D721Med (cell line): ENCODE measurements around the gene SH3RF3.

Source experiments
- DNase-seq: peaks from one replicate; pipeline ENCODE4 v3.0.0; 2011; ENCODE audit warnings: low spot score; ENCODE audit not compliant: insufficient read length
- FAIRE-seq: peaks from 2 replicates; lab custom pipeline; 2011; peaks lifted over from hg19 to GRCh38; lab: Jason Lieb, UNC
- CTCF ChIP-seq: IDR thresholded peaks from 2 replicates; pipeline ENCODE4 v1.5.1; 2012; ENCODE audit warnings: mild to moderate bottlenecking, control low read depth; ENCODE audit not compliant: insufficient read depth; ENCODE audit errors: missing control alignments

The SH3RF3 gene

GRCh38 chr2:109201465-109202327 lies 72.7 kb downstream of the SH3RF3 start:
- TF ChIP-seq CTCF, result no peak
- DNase-seq (no peak), FAIRE-seq (no peak)

- DNase-seq (no peak), FAIRE-seq (no peak)
- TF ChIP-seq CTCF, result no peak
Observed at GRCh38 chr2:109202486-109202885, 73.5 kb downstream of the SH3RF3 start.

GRCh38 chr2:109203246-109204011 lies 74.4 kb downstream of the SH3RF3 start:
- DNase-seq (no peak), FAIRE-seq (no peak)
- TF ChIP-seq CTCF, result no peak

GRCh38 chr2:109204412-109204811 lies 75.4 kb downstream of the SH3RF3 start:
- DNase-seq, result no peak
- TF ChIP-seq CTCF, result no peak
- FAIRE-seq, result no peak

- no peak for DNase-seq
- TF ChIP-seq CTCF, result no peak
- FAIRE-seq, result no peak
Observed at GRCh38 chr2:109205447-109205846, 76.4 kb downstream of the SH3RF3 start.

- DNase-seq, result no peak
- no peak for TF ChIP-seq CTCF
- FAIRE-seq, result no peak
Observed at GRCh38 chr2:109206569-109207146, 77.7 kb downstream of the SH3RF3 start.

GRCh38 chr2:109207176-109207575 lies 78.2 kb downstream of the SH3RF3 start:
- no peak for DNase-seq
- FAIRE-seq, result no peak
- TF ChIP-seq CTCF, result no peak
